Measurements from ENCODE around the gene KIF19.

KIF19 gene

GRCh38 chr17:74305865-74306654 lies 20.0 kb upstream of the KIF19 start:
- no peak for DNase-seq (ENCODE audit: low spot score)

GRCh38 chr17:74307984-74308773 lies 17.8 kb upstream of the KIF19 start:
- DNase-seq (ENCODE audit: low spot score) = peak; percentile 12

GRCh38 chr17:74309902-74310301 lies 16.1 kb upstream of the KIF19 start:
- no peak for DNase-seq (ENCODE audit: low spot score)

- no peak for DNase-seq (ENCODE audit: low spot score)
These were observed 11.1 kb upstream of the KIF19 start for GRCh38 chr17:74314877-74315276.

- DNase-seq (ENCODE audit: low spot score) = no peak
These were observed 9.8 kb upstream of the KIF19 start for GRCh38 chr17:74316220-74316619.

GRCh38 chr17:74317071-74317470 lies 9.0 kb upstream of the KIF19 start:
- DNase-seq (ENCODE audit: low spot score) = no peak

GRCh38 chr17:74318391-74318790 lies 7.6 kb upstream of the KIF19 start:
- no peak for DNase-seq (ENCODE audit: low spot score)

- DNase-seq (ENCODE audit: low spot score) = no peak
These were observed 1.5 kb upstream of the KIF19 start for GRCh38 chr17:74324521-74324920.

GRCh38 chr17:74325376-74325742 lies 667 bp upstream of the KIF19 start:
- DNase-seq (ENCODE audit: low spot score) = no peak

GRCh38 chr17:74326506-74326905 lies 480 bp downstream of the KIF19 start:
- no peak for DNase-seq (ENCODE audit: low spot score)

GRCh38 chr17:74328487-74328886 lies 2.5 kb downstream of the KIF19 start:
- no peak for DNase-seq (ENCODE audit: low spot score)

- no peak for DNase-seq (ENCODE audit: low spot score)
These were observed 3.4 kb downstream of the KIF19 start for GRCh38 chr17:74329378-74329777.

GRCh38 chr17:74330446-74330845 lies 4.4 kb downstream of the KIF19 start:
- DNase-seq (ENCODE audit: low spot score) = no peak

GRCh38 chr17:74332017-74332650 lies 6.1 kb downstream of the KIF19 start:
- no peak for DNase-seq (ENCODE audit: low spot score)

GRCh38 chr17:74332763-74333283 lies 6.8 kb downstream of the KIF19 start:
- peak; percentile 27 for DNase-seq (ENCODE audit: low spot score)

- no peak for DNase-seq (ENCODE audit: low spot score)
These were observed 8.5 kb downstream of the KIF19 start for GRCh38 chr17:74334393-74335039.

- no peak for DNase-seq (ENCODE audit: low spot score)
These were observed 9.6 kb downstream of the KIF19 start for GRCh38 chr17:74335529-74336062.

GRCh38 chr17:74336307-74336706 lies 10.3 kb downstream of the KIF19 start:
- DNase-seq (ENCODE audit: low spot score) = no peak

- no peak for DNase-seq (ENCODE audit: low spot score)
These were observed 11.9 kb downstream of the KIF19 start for GRCh38 chr17:74337834-74338500.

GRCh38 chr17:74339537-74340195 lies 13.6 kb downstream of the KIF19 start:
- no peak for DNase-seq (ENCODE audit: low spot score)

All from hematopoietic multipotent progenitor cell treated with erythropoietin and hydrocortisone succinate and interleukin-3 and kit ligand, for 17 days (in vitro differentiated cells).